Measurements from ENCODE around the gene ADA.

DNA sequence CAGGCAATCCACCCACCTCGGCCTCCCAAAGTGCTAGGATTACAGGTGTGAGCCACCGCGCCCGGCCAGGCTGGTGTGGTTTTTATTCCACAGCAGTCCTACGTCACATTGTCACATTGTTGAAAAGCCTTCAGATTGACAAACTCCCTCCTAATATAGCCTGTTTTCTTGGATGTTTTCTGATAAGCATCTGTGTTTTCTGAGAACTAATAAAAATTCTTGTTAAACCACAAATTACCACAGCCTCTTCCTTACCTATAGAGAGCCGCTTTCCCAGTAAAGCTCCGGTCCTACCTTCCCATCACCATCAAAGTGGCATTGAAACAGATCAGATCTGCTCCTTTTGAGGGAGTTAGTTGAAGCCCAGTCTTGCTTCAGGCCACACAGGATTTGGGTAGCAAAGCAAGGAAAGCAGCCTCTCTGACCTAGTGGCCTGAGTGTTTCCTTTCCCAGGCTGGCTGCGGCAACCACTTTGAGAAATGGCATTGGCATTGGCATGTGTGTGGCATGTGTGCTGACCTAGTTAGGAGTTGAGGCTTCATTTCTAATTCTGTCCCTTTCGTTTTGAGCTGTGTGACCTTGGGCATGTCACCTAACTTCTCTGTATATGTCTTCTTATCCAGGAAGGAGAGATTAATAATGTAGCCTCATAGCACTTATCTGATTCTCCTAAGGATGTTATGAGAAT lies 70.8 kb downstream of the ADA start:
- TF ChIP-seq, protein P1, sequence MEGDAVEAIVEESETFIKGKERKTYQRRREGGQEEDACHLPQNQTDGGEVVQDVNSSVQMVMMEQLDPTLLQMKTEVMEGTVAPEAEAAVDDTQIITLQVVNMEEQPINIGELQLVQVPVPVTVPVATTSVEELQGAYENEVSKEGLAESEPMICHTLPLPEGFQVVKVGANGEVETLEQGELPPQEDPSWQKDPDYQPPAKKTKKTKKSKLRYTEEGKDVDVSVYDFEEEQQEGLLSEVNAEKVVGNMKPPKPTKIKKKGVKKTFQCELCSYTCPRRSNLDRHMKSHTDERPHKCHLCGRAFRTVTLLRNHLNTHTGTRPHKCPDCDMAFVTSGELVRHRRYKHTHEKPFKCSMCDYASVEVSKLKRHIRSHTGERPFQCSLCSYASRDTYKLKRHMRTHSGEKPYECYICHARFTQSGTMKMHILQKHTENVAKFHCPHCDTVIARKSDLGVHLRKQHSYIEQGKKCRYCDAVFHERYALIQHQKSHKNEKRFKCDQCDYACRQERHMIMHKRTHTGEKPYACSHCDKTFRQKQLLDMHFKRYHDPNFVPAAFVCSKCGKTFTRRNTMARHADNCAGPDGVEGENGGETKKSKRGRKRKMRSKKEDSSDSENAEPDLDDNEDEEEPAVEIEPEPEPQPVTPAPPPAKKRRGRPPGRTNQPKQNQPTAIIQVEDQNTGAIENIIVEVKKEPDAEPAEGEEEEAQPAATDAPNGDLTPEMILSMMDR (optimal IDR thresholded peaks at IDR 0.05 in 1 of 3, IDR thresholded peaks at IDR 0.05 in 1 of 3, conservative IDR thresholded peaks at IDR 0.05 in 1 of 3; ENCODE audit: extremely low read depth in 1 of 3, insufficient read depth in 2 of 3, low read length in 3 of 3): no peak
- TF ChIP-seq EZH2 (IDR thresholded peaks at IDR 0.05; ENCODE audit: low read length): no peak

Data from keratinocyte (primary cell).